DOHH2 (cell line): ENCODE measurements around the gene TMEM30B.

Experiments
- CTCF ChIP-seq: fragments of 200-600 bp; sonication (generic); IDR thresholded peaks from one replicate; pipeline ENCODE4 v1.5.1; 2014; ENCODE audit warnings: antibody characterized with exemption, mild to moderate bottlenecking, low read depth, low read length; ENCODE audit not compliant: poor library complexity, severe bottlenecking
- EZH2phosphoT487 ChIP-seq: fragments of 200-600 bp; sonication (generic); IDR thresholded peaks from 2 replicates; pipeline ENCODE4 v1.6.1; 2017; ENCODE audit warnings: borderline replicate concordance, mild to moderate bottlenecking, antibody characterized with exemption, low read length, moderate library complexity, mixed read lengths

GRCh38 chr14:61254808-61255526, 26.2 kb downstream of the TMEM30B start:
- TF ChIP-seq EZH2phosphoT487 = no peak
- TF ChIP-seq CTCF = no peak
